ENCODE measurements around the gene HAL. TPM values are rescaled to one million over a fixed set of nuclear protein-coding genes. Genes with fewer than 3 reads are reported as not detected.
A peak's percentile ranks its signal among the peaks of the same experiment; 100 is the strongest.

HAL gene
- total and polyA plus RNA-seq, 2 of the 13 experiments (the other 11 are each of a cell fraction or from before 2014, with no cell fraction given) = 0.89 to 37.8 TPM

GRCh38 chr12:95996034-95996658 is at the start of gene HAL (continued):
- TF ChIP-seq ISL2 (CRISPR knock-in tag; IDR thresholded peaks at IDR 0.05) = peak; percentile 97
- no peak for TF ChIP-seq KAT2B (IDR thresholded peaks at IDR 0.05; ENCODE audit: borderline replicate concordance, low read depth, low read length)
- TF ChIP-seq SMC3 (IDR thresholded peaks at IDR 0.05; ENCODE audit: low read length) = peak; percentile 52
- TF ChIP-seq ZNF639 (CRISPR knock-in tag; conservative IDR thresholded peaks at IDR 0.05) = 0 out of 2 replicates have a peak, but pooled peaks have one; percentile 33
- TF ChIP-seq ZNF772 (CRISPR knock-in tag; IDR thresholded peaks at IDR 0.05) = peak; percentile 96
- TF ChIP-seq SP2 (CRISPR knock-in tag; IDR thresholded peaks at IDR 0.05) = no peak
- peak; percentile 90 for TF ChIP-seq HINFP (CRISPR knock-in tag; IDR thresholded peaks at IDR 0.05; ENCODE audit: low read depth)
- peak; percentile 73; the same call in 1 of the 2 replicates for TF ChIP-seq TMF1 (CRISPR knock-in tag; IDR thresholded peaks at IDR 0.05; ENCODE audit: low read depth)
- TF ChIP-seq REXO4 (CRISPR knock-in tag; IDR thresholded peaks at IDR 0.05; ENCODE audit: borderline replicate concordance) = peak; percentile 55; the same call in 1 of the 2 replicates
- TF ChIP-seq ZNF607 (CRISPR knock-in tag; IDR thresholded peaks at IDR 0.05; ENCODE audit: borderline replicate concordance) = peak; percentile 81
- TF ChIP-seq ZFP91 (CRISPR knock-in tag; IDR thresholded peaks at IDR 0.05; ENCODE audit: borderline replicate concordance) = peak; percentile 45
- peak; percentile 97 for TF ChIP-seq TARDBP (CRISPR knock-in tag; IDR thresholded peaks at IDR 0.05)
- no peak for TF ChIP-seq ZNF589 (CRISPR knock-in tag; conservative IDR thresholded peaks at IDR 0.05)
- TF ChIP-seq GATA4 (IDR thresholded peaks at IDR 0.05; ENCODE audit: borderline replicate concordance, low read depth) = peak; percentile 94
- TF ChIP-seq KDM6A (CRISPR knock-in tag; IDR thresholded peaks at IDR 0.05; ENCODE audit: low read depth) = peak; percentile 79
- TF ChIP-seq STAT6 (CRISPR knock-in tag; IDR thresholded peaks at IDR 0.05; ENCODE audit: borderline replicate concordance) = peak; percentile 73
- peak; percentile 88 for TF ChIP-seq NR2C2 (CRISPR knock-in tag; IDR thresholded peaks at IDR 0.05; ENCODE audit: borderline replicate concordance)
- peak; percentile 50; the same call in 1 of the 2 replicates for TF ChIP-seq TFDP2 (CRISPR knock-in tag; IDR thresholded peaks at IDR 0.05)
- no peak; the same call in 1 of the 2 replicates for TF ChIP-seq ARID2 (CRISPR knock-in tag; IDR thresholded peaks at IDR 0.05; ENCODE audit: borderline replicate concordance)
- no peak for TF ChIP-seq ZNF207 (IDR thresholded peaks at IDR 0.05; ENCODE audit: borderline replicate concordance)
- 0 out of 2 replicates have a peak, but pooled peaks have one; percentile 14 for TF ChIP-seq RFXAP (CRISPR knock-in tag; IDR thresholded peaks at IDR 0.05; ENCODE audit: borderline replicate concordance)
